Measurements from ENCODE around the gene TNIP1. TPM values are rescaled to one million over a fixed set of nuclear protein-coding genes. Genes with fewer than 3 reads are reported as not detected.
A peak's percentile ranks its signal among the peaks of the same experiment; 100 is the strongest.

The TNIP1 gene
- total RNA-seq, 4 donors from 2014 or later, result 74.4 to 115 (median 94.7) TPM

DNA sequence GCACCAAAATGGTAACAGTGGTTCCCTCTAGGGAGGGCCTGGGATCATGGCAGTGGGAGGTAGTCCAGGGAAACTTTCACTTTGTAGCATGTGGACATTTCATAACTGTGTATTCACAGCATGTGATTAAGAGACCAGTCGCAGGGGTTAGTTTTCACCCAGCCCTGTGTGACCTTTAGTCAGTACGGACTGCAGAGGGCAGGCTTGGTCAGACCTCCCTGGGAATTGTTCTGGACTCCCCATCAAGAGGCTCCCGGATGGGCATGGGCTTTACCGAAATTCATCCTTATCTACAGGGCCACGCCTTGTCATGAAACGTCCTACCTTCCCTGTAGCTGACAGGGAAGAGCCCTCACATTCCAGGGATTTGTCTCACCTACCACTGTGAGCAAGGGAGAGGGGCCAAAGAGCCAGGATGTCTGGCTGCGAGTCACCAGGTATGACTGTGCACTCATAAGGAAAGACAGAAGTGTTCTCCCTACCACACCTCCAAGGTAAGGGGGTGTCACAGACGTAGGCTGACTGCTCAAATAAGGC, 40.6 kb downstream of the TNIP1 start:
- intact Hi-C loops (cut with DNase I), result no loop called here
- Histone ChIP-seq H3K4me3 (replicated peaks in 1 of 3) (no peak overlapping the region), H3K36me3 (peaks cover 15 to 21% of the 10 kb centered on the region in 2 donors), H3K4me1 (peaks cover 59 to 67% of the 10 kb centered on the region in 2 donors), H3K27me3 (no peaks in the 10 kb centered on the region), H3K9me3 (no peaks in the 10 kb centered on the region), H3K27ac (peak overlapping the region; percentile 85 to 94 (median 88))
- TF ChIP-seq POLR2A (IDR thresholded peaks at IDR 0.05), result no peak
- TF ChIP-seq, protein P1, sequence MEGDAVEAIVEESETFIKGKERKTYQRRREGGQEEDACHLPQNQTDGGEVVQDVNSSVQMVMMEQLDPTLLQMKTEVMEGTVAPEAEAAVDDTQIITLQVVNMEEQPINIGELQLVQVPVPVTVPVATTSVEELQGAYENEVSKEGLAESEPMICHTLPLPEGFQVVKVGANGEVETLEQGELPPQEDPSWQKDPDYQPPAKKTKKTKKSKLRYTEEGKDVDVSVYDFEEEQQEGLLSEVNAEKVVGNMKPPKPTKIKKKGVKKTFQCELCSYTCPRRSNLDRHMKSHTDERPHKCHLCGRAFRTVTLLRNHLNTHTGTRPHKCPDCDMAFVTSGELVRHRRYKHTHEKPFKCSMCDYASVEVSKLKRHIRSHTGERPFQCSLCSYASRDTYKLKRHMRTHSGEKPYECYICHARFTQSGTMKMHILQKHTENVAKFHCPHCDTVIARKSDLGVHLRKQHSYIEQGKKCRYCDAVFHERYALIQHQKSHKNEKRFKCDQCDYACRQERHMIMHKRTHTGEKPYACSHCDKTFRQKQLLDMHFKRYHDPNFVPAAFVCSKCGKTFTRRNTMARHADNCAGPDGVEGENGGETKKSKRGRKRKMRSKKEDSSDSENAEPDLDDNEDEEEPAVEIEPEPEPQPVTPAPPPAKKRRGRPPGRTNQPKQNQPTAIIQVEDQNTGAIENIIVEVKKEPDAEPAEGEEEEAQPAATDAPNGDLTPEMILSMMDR (IDR thresholded peaks at IDR 0.05), result no peak
- 72 to 76% methylated on average over 7 to 8 of the region's 8 CpGs for WGBS, 2 donors
- DNase-seq, result peak in 1 of 2 donors; percentile 51

DNA sequence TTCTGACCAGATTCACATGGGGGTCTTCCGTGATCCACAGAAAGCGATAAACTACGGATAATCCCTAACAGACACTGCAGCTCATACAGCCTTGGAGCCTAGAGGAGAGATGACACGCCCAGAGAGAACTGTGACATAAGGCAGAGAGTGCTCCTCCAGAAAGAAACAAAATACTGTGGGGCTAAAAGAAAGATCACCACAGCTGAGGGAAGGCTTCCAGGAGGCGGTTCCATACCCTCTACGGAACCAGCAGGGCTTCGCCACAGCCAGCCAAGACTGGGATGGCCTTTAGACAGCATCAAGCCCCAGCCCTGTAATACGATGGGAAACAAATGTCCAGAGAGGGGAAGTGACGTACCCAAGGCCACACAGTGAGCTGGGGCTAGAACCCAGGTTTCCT, 41.2 kb downstream of the TNIP1 start:
- intact Hi-C loops (cut with DNase I), result no loop called here
- Histone ChIP-seq H3K27ac (peak overlapping the region; percentile 85 to 94 (median 88)), H3K27me3 (no peaks in the 10 kb centered on the region), H3K36me3 (peaks cover 21 to 27% of the 10 kb centered on the region in 2 donors), H3K4me3 (replicated peaks in 1 of 3) (no peak overlapping the region), H3K4me1 (peaks cover 59 to 67% of the 10 kb centered on the region in 2 donors), H3K9me3 (no peaks in the 10 kb centered on the region)
- 86 to 88% methylated on average over 9 of the region's 9 CpGs for WGBS, 2 donors
- TF ChIP-seq, protein P1 (IDR thresholded peaks at IDR 0.05), result no peak
- TF ChIP-seq POLR2A (IDR thresholded peaks at IDR 0.05), result no peak
- no peak for DNase-seq

DNA sequence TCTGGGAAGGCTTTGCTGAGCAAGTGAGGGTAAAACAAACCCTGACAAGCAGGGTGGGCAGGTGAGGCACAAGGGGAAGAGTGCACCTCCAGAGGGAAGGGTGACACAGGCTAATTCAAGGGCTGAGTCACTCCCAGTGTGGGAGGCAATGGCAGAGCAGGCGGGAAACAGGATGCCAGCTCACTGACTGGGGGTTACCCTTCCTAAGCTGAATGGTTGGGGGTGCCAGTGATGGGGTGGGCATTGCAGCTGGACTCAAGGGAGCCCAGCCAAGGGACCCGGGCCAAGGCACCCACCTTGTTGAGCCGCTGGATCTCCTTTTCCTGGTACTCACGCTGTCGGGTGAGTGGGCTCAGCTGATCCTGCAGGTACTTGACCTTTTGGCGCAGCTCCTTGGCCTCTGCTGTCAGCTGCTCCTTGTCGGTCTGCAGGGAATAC, 42.0 kb downstream of the TNIP1 start:
- whole genome bisulfite sequencing, 2 donors, result 30 to 55% methylated on average over 7 of the region's 7 CpGs
- Histone ChIP-seq H3K36me3 (peaks cover 28 to 33% of the 10 kb centered on the region in 2 donors), H3K27ac (peak overlapping the region; percentile 85 to 94 (median 88)), H3K4me1 (peaks cover 59 to 67% of the 10 kb centered on the region in 2 donors), H3K9me3 (no peaks in the 10 kb centered on the region), H3K27me3 (no peaks in the 10 kb centered on the region), H3K4me3 (replicated peaks in 1 of 3) (no peak overlapping the region)
- TF ChIP-seq, protein P1 (IDR thresholded peaks at IDR 0.05), result no peak
- TF ChIP-seq POLR2A (IDR thresholded peaks at IDR 0.05), result no peak
- intact Hi-C loops (cut with DNase I), result no loop called here
- peak; percentile 63 to 73 for DNase-seq

DNA sequence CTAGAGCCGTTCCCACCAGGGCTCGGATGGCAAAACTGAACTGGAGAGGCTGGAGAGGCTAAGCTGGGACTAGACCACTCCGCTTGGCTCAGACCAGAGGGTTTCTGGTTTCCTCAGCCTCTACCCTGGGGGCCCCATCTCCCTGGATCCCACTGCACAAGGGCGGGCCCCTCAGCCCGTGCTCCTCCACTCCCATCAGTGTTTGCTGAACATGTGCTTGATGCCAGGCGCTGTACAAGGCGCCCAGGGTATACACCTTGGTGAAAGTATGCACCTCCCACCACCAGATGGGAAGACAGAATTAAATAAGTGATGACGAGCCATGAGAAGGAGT, 42.5 kb downstream of the TNIP1 start:
- H3K9me3 ChIP-seq, result no peaks in the 10 kb centered on the region
- TF ChIP-seq POLR2A (IDR thresholded peaks at IDR 0.05), result no peak
- TF ChIP-seq, protein P1 (IDR thresholded peaks at IDR 0.05), result no peak
- no peak for DNase-seq
- intact Hi-C loops (cut with DNase I), result no loop called here
- peak overlapping the region; percentile 85 to 94 (median 88) for H3K27ac ChIP-seq
- H3K27me3 ChIP-seq, result no peaks in the 10 kb centered on the region
- H3K4me1 ChIP-seq, result peaks cover 58 to 66% of the 10 kb centered on the region in 2 donors
- peaks cover 32 to 35% of the 10 kb centered on the region in 2 donors for H3K36me3 ChIP-seq
- WGBS, 2 donors, result 79 to 86% methylated on average over 8 of the region's 8 CpGs
- H3K4me3 ChIP-seq (replicated peaks in 1 of 3), result no peak overlapping the region

DNA sequence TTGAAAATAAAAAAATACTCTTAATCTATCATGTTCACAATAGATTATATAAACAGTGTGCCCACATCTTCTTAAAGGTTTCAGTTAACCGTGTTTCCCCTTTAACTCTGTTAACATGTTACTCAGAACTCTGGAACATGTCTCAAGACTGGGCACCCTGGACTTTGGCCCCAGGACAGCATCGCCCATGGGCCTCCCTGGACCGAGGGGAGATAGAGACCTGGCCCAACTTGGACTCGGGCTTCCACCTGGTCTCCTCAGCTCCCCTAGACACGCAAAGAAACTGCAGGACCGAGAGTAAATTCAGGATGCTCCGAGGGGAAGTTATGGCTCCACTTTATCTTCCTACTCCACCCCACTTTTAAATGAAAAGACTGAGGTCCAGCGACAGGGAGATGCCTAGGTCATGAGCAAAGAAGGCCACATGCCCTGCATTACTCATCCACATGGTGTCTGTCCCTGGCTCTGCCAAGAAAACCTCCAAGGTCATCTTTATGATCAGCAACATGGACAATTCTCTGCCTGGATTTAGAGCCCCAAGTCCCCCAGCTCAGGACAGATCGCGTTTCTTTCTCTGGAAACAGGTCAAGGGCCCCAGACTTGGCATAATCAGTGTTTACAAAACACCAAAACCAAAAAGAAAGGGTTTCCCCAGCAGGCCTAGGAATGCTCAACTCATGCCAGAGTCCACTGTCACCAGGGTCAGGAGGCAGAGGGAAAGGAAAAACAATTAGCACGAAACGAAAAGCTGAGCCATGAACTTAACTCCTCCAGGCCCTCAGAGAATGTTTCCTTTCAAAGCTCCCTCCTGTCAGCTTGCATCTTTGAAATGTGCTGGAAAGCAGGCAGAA, 43.0 kb downstream of the TNIP1 start:
- Histone ChIP-seq H3K27ac (peak overlapping the region; percentile 85 to 94 (median 88)), H3K9me3 (no peaks in the 10 kb centered on the region), H3K27me3 (no peaks in the 10 kb centered on the region), H3K4me3 (replicated peaks in 1 of 3) (no peak overlapping the region), H3K4me1 (peaks cover 52 to 60% of the 10 kb centered on the region in 2 donors), H3K36me3 (peaks cover 35 to 37% of the 10 kb centered on the region in 2 donors)
- 59 to 60% methylated on average over 12 of the region's 12 CpGs for WGBS, 2 donors
- DNase-seq, result peak; percentile 52 to 69
- intact Hi-C loops (cut with DNase I), result no loop called here
- TF ChIP-seq, protein P1 (IDR thresholded peaks at IDR 0.05), result no peak
- TF ChIP-seq POLR2A (IDR thresholded peaks at IDR 0.05), result no peak

All from thyroid gland (tissue), 4 donors.